ENCODE measurements around the gene XRCC6. TPM values are rescaled to one million over a fixed set of nuclear protein-coding genes. Genes with fewer than 3 reads are reported as not detected.
A peak's percentile ranks its signal among the peaks of the same experiment; 100 is the strongest.

XRCC6 gene
- total and polyA plus RNA-seq, 9 of the 15 experiments (the other 6 are each of a cell fraction or from before 2014, with no cell fraction given) = 151 to 440 (median 318) TPM

DNA sequence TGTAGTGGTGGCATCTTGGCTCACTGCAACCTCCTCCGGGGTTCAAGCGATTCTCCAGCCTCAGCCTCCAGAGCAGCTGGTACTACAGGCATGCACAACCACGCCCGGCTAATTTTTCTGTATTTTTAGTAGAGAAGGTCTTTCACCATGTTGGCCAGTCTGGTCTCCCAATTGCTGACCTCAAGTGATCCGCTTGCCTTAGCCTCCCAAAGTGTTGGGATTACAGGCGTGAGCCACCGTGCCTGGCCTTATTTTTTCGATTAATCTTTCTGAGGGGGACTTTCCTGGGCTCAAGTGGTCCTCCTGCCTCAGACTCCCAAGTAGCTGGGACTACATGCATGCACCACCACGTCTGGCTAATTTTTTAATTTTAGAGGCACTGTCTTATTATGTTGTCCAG is 62.0 kb downstream of the XRCC6 start:
- intact Hi-C loops (cut with micrococcal nuclease) (no loop called here), in situ Hi-C loops (cut with MboI) (no loop called here)
- H3K9me1 ChIP-seq (ENCODE audit: control insufficient read depth, insufficient read depth, low read length) = no peaks in the 10 kb centered on the region
- H3K79me2 ChIP-seq (ENCODE audit: control insufficient read depth, insufficient read depth, low read length) = peaks cover 100% of the 10 kb centered on the region
- ATAC-seq (peak; percentile 7; the same call in 2 of the 3 replicates), FAIRE-seq (no peak), DNase-seq (ENCODE audit: extremely low read depth in 1 of 4, low spot score in 3 of 4) (no peak)
- H3K4me2 ChIP-seq (ENCODE audit: insufficient read depth, low read length) = peak overlapping the region; percentile 96
- H3K9me3 ChIP-seq (replicated peaks; ENCODE audit: control insufficient read depth, insufficient read depth, low read depth, low read length) = no peaks in the 10 kb centered on the region
- peaks cover 3 to 13% of the 10 kb centered on the region in 2 experiments; a peak in 2 of 5 replicates for H3K4me1 ChIP-seq (replicated peaks in 1 of 2; ENCODE audit: control insufficient read depth in 2 of 2, insufficient read depth in 2 of 2, low read length in 2 of 2)
- H3K9ac ChIP-seq (ENCODE audit: insufficient read depth in 1 of 2, low read depth in 2 of 2, low read length in 2 of 2) = peak overlapping the region; percentile 94 to 95
- WGBS (ENCODE audit: insufficient coverage, low coverage, missing lambda C conversion rate) = 8% methylated on average over 7 of the region's 9 CpGs
- BruUV-seq (replicated peaks) = no TSS peak
- no peak overlapping the region for H2AFZ ChIP-seq (ENCODE audit: low read depth, low read length)
- no peaks in the 10 kb centered on the region for H3K27me3 ChIP-seq (ENCODE audit: control insufficient read depth in 2 of 2, insufficient read depth in 2 of 2, low read length in 2 of 2)
- H3K4me3 ChIP-seq = peak overlapping the region; percentile 65
- H3K27ac ChIP-seq (ENCODE audit: extremely low read depth, low read depth, low read length) = peak overlapping the region; percentile 91; the same call in 2 of the 3 replicates
- H3K36me3 ChIP-seq (ENCODE audit: control insufficient read depth, insufficient read depth, low read length) = peaks cover 34% of the 10 kb centered on the region
- ChIA-PET CTCF (ENCODE audit: low intra/inter-chr PET ratio) (no interaction called here), POLR2A (interaction anchor here (0.6 kb wide), 2 partner anchors 55 to 85 kb away, joined by 3 read pairs; no protein-coding TSS in a partner anchor)
- peaks cover 17% of the 10 kb centered on the region for H4K20me1 ChIP-seq (replicated peaks; ENCODE audit: control insufficient read depth, insufficient read depth, low read length)
- TF ChIP-seq SREBF1 (IDR thresholded peaks at IDR 0.05; ENCODE audit: borderline replicate concordance, low read depth, low read length) (no peak), CREB1 (IDR thresholded peaks at IDR 0.05) (no peak), CREB1 (CRISPR knock-in tag; IDR thresholded peaks at IDR 0.05) (no peak), JUND (IDR thresholded peaks at IDR 0.05; ENCODE audit: borderline replicate concordance, low read depth, low read length) (no peak), JUND (tag; IDR thresholded peaks at IDR 0.05; ENCODE audit: borderline replicate concordance, low read depth, low read length) (no peak), SP2 (IDR thresholded peaks at IDR 0.05; ENCODE audit: extremely low read depth, low read depth, low read length, poor library complexity, severe bottlenecking) (no peak), DDX20 (tag; IDR thresholded peaks at IDR 0.05; ENCODE audit: low read depth) (no peak), KLF13 (tag; IDR thresholded peaks at IDR 0.05; ENCODE audit: borderline replicate concordance, low read depth) (no peak), ZNF239 (CRISPR knock-in tag; IDR thresholded peaks at IDR 0.05) (no peak), SMARCA5 (IDR thresholded peaks at IDR 0.05) (no peak), CEBPG (CRISPR knock-in tag; IDR thresholded peaks at IDR 0.05) (no peak), CEBPG (tag; conservative IDR thresholded peaks at IDR 0.05 in 1 of 2, IDR thresholded peaks at IDR 0.05 in 1 of 2) (no peak), ZNF644 (tag; IDR thresholded peaks at IDR 0.05; ENCODE audit: low read depth) (no peak), ETS2 (tag; IDR thresholded peaks at IDR 0.05; ENCODE audit: borderline replicate concordance, poor library complexity, severe bottlenecking) (no peak)
- TF ChIP-seq, protein P1, sequence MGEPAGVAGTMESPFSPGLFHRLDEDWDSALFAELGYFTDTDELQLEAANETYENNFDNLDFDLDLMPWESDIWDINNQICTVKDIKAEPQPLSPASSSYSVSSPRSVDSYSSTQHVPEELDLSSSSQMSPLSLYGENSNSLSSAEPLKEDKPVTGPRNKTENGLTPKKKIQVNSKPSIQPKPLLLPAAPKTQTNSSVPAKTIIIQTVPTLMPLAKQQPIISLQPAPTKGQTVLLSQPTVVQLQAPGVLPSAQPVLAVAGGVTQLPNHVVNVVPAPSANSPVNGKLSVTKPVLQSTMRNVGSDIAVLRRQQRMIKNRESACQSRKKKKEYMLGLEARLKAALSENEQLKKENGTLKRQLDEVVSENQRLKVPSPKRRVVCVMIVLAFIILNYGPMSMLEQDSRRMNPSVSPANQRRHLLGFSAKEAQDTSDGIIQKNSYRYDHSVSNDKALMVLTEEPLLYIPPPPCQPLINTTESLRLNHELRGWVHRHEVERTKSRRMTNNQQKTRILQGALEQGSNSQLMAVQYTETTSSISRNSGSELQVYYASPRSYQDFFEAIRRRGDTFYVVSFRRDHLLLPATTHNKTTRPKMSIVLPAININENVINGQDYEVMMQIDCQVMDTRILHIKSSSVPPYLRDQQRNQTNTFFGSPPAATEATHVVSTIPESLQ (CRISPR knock-in tag; IDR thresholded peaks at IDR 0.05) = no peak
- TF ChIP-seq, protein P2, sequence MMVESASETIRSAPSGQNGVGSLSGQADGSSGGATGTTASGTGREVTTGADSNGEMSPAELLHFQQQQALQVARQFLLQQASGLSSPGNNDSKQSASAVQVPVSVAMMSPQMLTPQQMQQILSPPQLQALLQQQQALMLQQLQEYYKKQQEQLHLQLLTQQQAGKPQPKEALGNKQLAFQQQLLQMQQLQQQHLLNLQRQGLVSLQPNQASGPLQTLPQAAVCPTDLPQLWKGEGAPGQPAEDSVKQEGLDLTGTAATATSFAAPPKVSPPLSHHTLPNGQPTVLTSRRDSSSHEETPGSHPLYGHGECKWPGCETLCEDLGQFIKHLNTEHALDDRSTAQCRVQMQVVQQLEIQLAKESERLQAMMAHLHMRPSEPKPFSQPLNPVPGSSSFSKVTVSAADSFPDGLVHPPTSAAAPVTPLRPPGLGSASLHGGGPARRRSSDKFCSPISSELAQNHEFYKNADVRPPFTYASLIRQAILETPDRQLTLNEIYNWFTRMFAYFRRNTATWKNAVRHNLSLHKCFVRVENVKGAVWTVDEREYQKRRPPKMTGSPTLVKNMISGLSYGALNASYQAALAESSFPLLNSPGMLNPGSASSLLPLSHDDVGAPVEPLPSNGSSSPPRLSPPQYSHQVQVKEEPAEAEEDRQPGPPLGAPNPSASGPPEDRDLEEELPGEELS (CRISPR knock-in tag; IDR thresholded peaks at IDR 0.05; ENCODE audit: borderline replicate concordance) = no peak
- TF ChIP-seq, protein P3, sequence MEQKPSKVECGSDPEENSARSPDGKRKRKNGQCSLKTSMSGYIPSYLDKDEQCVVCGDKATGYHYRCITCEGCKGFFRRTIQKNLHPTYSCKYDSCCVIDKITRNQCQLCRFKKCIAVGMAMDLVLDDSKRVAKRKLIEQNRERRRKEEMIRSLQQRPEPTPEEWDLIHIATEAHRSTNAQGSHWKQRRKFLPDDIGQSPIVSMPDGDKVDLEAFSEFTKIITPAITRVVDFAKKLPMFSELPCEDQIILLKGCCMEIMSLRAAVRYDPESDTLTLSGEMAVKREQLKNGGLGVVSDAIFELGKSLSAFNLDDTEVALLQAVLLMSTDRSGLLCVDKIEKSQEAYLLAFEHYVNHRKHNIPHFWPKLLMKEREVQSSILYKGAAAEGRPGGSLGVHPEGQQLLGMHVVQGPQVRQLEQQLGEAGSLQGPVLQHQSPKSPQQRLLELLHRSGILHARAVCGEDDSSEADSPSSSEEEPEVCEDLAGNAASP (IDR thresholded peaks at IDR 0.05) = no peak

Measured in K562 (cell line).